ENCODE measurements around the gene MOCS1.

Gene MOCS1

DNA sequence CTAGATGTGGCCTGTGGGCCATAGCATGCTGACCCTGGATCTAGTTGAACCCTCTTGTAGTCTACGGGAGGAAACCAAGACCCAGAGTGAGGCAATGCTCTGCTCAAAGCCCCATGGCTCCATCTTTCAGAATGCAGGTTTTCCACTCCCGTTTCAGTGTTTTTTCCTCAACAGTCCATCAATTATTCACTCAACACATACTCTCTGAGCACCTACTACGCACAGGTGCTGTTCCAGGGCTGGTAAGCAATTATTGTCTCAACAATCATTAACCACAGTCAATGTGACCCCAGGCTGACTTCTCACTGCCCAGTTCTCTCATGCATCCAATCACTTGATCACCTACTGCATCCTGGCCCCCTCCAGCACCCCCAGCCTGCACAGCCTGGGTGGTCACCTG is 20.0 kb downstream of the MOCS1 start:
- H3K27ac ChIP-seq: no peak overlapping the region
- TF ChIP-seq ZFX (IDR thresholded peaks at IDR 0.05; ENCODE audit: borderline replicate concordance): no peak
- TF ChIP-seq, protein P1, sequence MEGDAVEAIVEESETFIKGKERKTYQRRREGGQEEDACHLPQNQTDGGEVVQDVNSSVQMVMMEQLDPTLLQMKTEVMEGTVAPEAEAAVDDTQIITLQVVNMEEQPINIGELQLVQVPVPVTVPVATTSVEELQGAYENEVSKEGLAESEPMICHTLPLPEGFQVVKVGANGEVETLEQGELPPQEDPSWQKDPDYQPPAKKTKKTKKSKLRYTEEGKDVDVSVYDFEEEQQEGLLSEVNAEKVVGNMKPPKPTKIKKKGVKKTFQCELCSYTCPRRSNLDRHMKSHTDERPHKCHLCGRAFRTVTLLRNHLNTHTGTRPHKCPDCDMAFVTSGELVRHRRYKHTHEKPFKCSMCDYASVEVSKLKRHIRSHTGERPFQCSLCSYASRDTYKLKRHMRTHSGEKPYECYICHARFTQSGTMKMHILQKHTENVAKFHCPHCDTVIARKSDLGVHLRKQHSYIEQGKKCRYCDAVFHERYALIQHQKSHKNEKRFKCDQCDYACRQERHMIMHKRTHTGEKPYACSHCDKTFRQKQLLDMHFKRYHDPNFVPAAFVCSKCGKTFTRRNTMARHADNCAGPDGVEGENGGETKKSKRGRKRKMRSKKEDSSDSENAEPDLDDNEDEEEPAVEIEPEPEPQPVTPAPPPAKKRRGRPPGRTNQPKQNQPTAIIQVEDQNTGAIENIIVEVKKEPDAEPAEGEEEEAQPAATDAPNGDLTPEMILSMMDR (IDR thresholded peaks at IDR 0.05): no peak

DNA sequence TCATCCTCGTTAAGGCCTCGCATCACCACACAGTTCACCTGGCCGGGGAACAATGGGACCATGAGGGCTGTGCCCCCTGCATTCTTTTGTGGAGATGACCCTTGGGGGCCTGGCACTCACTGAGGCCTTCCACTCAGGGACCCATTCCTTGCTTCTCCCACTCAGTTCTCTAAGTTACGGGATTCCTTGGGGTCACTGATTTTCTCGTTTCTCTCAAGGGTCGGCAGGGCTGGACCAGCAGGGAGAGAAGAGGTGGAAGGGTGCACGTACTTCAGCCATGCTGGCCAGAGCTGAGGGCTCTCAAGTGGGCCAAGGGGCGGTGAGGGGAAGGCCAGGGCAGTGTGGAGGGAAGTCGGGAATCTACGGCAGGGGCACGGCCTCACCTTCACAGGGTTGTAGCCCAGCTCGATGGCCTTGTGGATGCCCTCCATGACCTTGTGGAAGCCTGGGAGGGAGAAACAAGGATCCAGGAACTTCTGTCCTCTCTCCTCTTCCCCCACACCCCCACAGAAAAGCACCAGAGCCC is 20.8 kb downstream of the MOCS1 start:
- H3K27ac ChIP-seq: no peak overlapping the region
- TF ChIP-seq, protein P1 (IDR thresholded peaks at IDR 0.05): no peak
- no peak for TF ChIP-seq ZFX (IDR thresholded peaks at IDR 0.05; ENCODE audit: borderline replicate concordance)

DNA sequence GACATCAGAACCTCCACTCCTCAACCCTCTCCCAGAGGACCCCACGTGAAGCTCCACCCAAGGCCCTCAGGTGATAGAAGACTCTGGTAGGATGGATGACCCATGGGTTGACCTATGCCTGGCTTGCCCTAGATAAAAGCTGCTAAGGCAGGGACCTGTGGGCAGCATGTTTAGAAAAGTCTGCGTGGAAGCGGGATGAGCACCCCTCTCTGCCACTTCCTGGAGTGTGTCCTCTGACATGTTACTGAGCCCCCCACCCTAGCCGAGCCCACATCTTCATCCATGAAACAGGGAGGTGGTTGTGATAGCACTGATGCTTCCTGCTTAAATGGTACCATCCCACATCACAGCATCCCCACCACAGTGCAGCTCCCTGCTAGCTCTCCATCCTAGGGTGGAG is 21.8 kb downstream of the MOCS1 start:
- no peak for TF ChIP-seq ZFX (IDR thresholded peaks at IDR 0.05; ENCODE audit: borderline replicate concordance)
- TF ChIP-seq, protein P1 (IDR thresholded peaks at IDR 0.05): no peak
- H3K27ac ChIP-seq: no peak overlapping the region

DNA sequence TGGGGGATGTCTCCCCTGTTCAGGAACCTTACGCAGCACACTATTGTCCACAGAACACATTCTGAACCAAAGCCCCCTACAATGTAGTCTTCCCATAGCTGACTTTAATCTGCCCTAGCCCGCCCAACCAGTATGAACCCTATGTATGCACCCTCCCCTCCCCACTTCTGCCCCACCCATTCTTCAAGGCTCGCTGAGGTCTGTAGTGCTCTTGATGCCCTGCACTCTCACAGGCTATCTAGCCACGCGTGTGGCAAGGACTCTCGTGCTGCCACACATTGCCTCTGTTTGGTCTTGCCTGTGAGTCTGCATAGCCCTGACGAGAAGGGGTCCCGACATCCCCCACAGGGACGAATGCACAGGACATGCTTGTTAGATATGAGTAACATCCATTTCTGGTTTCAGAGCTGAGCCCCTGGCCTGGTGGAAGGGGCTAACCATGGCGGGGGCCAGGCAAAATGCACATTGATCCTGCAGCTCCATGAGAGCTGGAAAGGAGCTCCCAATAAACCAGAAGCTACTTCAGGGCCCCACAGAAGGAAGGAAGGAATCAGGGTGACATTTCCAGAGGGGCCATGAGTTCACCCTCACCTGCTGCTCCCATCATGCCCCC is 22.6 kb downstream of the MOCS1 start:
- no peak for TF ChIP-seq ZFX (IDR thresholded peaks at IDR 0.05; ENCODE audit: borderline replicate concordance)
- TF ChIP-seq, protein P1 (IDR thresholded peaks at IDR 0.05): no peak
- H3K27ac ChIP-seq: no peak overlapping the region

DNA sequence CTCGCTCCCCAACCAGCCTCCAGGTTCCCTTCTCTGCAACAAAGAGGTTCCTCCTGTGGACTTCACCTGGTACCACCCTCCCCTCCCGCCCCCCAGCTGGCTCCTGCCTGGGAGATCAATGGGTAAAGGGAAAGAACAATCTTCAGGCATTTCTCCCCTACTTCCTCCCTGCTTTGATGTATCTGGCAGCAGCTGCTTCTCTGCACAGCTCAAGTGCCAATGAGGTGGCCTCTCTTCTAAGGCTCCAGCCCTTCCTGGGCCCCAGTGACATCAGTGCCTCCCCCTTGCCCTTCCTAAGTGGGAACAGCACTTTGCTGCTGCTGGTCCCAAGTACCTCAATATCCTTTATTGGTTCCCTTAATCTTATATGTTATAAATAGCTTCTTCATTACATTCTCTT is 23.5 kb downstream of the MOCS1 start:
- no peak overlapping the region for H3K27ac ChIP-seq
- TF ChIP-seq ZFX (IDR thresholded peaks at IDR 0.05; ENCODE audit: borderline replicate concordance): no peak
- TF ChIP-seq, protein P1 (IDR thresholded peaks at IDR 0.05): no peak

DNA sequence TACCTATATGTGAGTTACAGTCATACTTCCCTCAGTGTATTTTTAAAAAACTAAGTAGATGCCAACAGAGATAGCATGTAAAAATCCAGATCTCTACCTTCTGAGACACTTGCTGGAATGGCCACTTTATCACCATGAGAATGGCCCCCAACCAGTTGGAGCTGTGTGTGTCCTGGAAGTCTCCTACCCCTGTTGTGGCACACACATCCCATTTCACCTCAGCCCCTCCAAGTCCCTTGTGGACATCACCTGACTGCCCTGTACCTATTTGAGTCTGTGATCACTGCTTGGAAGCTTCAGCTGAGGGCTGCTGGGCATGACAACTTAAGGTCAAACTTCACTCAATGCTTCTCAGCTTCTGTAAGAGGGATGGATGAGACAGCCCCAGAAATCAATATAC is 24.1 kb downstream of the MOCS1 start:
- TF ChIP-seq, protein P1 (IDR thresholded peaks at IDR 0.05): no peak
- no peak for TF ChIP-seq ZFX (IDR thresholded peaks at IDR 0.05; ENCODE audit: borderline replicate concordance)
- no peak overlapping the region for H3K27ac ChIP-seq

DNA sequence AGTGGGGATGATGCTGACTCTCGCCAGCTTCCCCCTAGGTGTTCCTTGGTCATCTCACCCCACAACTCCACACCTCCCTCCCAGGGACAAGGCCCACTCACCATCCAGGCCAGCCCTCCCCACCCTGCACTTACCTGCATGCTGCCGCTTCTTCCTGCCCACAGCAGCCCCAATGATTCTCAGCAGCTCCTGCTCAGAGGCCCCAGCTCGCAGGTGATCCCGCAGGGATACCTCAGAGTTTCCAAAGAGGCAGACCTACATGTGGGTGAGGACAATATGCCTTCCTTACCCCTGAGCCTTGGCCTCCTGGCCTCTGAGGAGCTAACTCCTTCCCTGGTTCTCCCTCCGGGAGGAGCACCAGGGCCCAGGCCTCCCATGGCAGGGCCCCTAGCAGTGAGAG is 24.6 kb downstream of the MOCS1 start:
- no peak overlapping the region for H3K27ac ChIP-seq
- TF ChIP-seq, protein P1 (IDR thresholded peaks at IDR 0.05): no peak
- TF ChIP-seq ZFX (IDR thresholded peaks at IDR 0.05; ENCODE audit: borderline replicate concordance): no peak

Data from 22Rv1 (cell line).